Measurements from ENCODE around the gene WDR5. TPM values are rescaled to one million over a fixed set of nuclear protein-coding genes. Genes with fewer than 3 reads are reported as not detected.

Gene WDR5
- total and polyA plus RNA-seq, 2 experiments from 2014 or later = 37.0 to 56.6 TPM

GRCh38 chr9:134134949-134135342 lies 936 bp upstream of the WDR5 start (continued):
- TF ChIP-seq JUNB (IDR thresholded peaks at IDR 0.05; ENCODE audit: unreplicated experiment) (no peak), EZH2 (IDR thresholded peaks at IDR 0.05; ENCODE audit: low read depth, unreplicated experiment) (no peak), STAT1 (IDR thresholded peaks at IDR 0.05; ENCODE audit: unreplicated experiment) (no peak), EZH2phosphoT487 (IDR thresholded peaks at IDR 0.05; ENCODE audit: unreplicated experiment) (no peak)

- H3K79me2 ChIP-seq (replicated peaks; ENCODE audit: insufficient read depth) = peaks cover 42% of the 10 kb centered on the region
- no peaks in the 10 kb centered on the region for H3K27me3 ChIP-seq (ENCODE audit: insufficient read depth)
- H3F3A ChIP-seq (replicated peaks; ENCODE audit: low read depth) = no peaks in the 10 kb centered on the region
- Mint-ChIP-seq H3K9me3 (no peaks in the 10 kb centered on the region), H3K27ac (peak overlapping the region; percentile 92), H3K27me3 (ENCODE audit: insufficient read depth, low read depth, poor library complexity) (peaks cover 9% of the 10 kb centered on the region), H3K36me3 (ENCODE audit: low read depth) (peaks cover 29% of the 10 kb centered on the region), H3K4me1 (peaks cover 36% of the 10 kb centered on the region), H3K4me3 (peak overlapping the region; percentile 93)
- peaks cover 12% of the 10 kb centered on the region; the same call in 1 of the 2 replicates for H3K36me3 ChIP-seq (ENCODE audit: insufficient read depth)
- H3K4me3 ChIP-seq = peak overlapping the region; percentile 94
- H2AFZ ChIP-seq = no peak overlapping the region
- ATAC-seq = peak; percentile 16
- peaks cover 26% of the 10 kb centered on the region for H3K4me1 ChIP-seq (ENCODE audit: insufficient read depth)
- H4K20me1 ChIP-seq (replicated peaks; ENCODE audit: insufficient read depth) = peaks cover 24% of the 10 kb centered on the region
- H3K4me2 ChIP-seq = peak overlapping the region; percentile 97
- peak; percentile 51 for DNase-seq (ENCODE audit: low spot score)
- H3K27ac ChIP-seq (ENCODE audit: low read depth) = no peak overlapping the region; the same call in 1 of the 2 replicates
- no peaks in the 10 kb centered on the region for H3K9me2 ChIP-seq (ENCODE audit: insufficient read depth)
- no peak for TF ChIP-seq JUNB (IDR thresholded peaks at IDR 0.05; ENCODE audit: unreplicated experiment)
- TF ChIP-seq CTCF (conservative IDR thresholded peaks at IDR 0.05; ENCODE audit: low read depth in 2 of 2) = no peak
- TF ChIP-seq STAT1 (IDR thresholded peaks at IDR 0.05; ENCODE audit: unreplicated experiment) = no peak
- TF ChIP-seq EZH2 (IDR thresholded peaks at IDR 0.05; ENCODE audit: low read depth, unreplicated experiment) = no peak
- TF ChIP-seq ZNF331 (CRISPR knock-in tag; IDR thresholded peaks at IDR 0.05; ENCODE audit: low read depth) = no peak
- no peak for TF ChIP-seq ETS1 (IDR thresholded peaks at IDR 0.05)
- TF ChIP-seq POLR2AphosphoS5 (IDR thresholded peaks at IDR 0.05; ENCODE audit: low read depth) = no peak
- TF ChIP-seq, protein P1, sequence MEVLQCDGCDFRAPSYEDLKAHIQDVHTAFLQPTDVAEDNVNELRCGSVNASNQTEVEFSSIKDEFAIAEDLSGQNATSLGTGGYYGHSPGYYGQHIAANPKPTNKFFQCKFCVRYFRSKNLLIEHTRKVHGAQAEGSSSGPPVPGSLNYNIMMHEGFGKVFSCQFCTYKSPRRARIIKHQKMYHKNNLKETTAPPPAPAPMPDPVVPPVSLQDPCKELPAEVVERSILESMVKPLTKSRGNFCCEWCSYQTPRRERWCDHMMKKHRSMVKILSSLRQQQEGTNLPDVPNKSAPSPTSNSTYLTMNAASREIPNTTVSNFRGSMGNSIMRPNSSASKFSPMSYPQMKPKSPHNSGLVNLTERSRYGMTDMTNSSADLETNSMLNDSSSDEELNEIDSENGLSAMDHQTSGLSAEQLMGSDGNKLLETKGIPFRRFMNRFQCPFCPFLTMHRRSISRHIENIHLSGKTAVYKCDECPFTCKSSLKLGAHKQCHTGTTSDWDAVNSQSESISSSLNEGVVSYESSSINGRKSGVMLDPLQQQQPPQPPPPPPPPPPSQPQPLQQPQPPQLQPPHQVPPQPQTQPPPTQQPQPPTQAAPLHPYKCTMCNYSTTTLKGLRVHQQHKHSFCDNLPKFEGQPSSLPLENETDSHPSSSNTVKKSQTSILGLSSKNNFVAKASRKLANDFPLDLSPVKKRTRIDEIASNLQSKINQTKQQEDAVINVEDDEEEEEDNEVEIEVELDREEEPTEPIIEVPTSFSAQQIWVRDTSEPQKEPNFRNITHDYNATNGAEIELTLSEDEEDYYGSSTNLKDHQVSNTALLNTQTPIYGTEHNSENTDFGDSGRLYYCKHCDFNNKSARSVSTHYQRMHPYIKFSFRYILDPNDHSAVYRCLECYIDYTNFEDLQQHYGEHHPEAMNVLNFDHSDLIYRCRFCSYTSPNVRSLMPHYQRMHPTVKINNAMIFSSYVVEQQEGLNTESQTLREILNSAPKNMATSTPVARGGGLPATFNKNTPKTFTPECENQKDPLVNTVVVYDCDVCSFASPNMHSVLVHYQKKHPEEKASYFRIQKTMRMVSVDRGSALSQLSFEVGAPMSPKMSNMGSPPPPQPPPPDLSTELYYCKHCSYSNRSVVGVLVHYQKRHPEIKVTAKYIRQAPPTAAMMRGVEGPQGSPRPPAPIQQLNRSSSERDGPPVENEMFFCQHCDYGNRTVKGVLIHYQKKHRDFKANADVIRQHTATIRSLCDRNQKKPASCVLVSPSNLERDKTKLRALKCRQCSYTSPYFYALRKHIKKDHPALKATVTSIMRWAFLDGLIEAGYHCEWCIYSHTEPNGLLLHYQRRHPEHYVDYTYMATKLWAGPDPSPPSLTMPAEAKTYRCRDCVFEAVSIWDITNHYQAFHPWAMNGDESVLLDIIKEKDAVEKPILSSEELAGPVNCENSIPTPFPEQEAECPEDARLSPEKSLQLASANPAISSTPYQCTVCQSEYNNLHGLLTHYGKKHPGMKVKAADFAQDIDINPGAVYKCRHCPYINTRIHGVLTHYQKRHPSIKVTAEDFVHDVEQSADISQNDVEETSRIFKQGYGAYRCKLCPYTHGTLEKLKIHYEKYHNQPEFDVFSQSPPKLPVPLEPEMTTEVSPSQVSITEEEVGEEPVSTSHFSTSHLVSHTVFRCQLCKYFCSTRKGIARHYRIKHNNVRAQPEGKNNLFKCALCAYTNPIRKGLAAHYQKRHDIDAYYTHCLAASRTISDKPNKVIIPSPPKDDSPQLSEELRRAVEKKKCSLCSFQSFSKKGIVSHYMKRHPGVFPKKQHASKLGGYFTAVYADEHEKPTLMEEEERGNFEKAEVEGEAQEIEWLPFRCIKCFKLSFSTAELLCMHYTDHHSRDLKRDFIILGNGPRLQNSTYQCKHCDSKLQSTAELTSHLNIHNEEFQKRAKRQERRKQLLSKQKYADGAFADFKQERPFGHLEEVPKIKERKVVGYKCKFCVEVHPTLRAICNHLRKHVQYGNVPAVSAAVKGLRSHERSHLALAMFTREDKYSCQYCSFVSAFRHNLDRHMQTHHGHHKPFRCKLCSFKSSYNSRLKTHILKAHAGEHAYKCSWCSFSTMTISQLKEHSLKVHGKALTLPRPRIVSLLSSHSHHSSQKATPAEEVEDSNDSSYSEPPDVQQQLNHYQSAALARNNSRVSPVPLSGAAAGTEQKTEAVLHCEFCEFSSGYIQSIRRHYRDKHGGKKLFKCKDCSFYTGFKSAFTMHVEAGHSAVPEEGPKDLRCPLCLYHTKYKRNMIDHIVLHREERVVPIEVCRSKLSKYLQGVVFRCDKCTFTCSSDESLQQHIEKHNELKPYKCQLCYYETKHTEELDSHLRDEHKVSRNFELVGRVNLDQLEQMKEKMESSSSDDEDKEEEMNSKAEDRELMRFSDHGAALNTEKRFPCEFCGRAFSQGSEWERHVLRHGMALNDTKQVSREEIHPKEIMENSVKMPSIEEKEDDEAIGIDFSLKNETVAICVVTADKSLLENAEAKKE (CRISPR knock-in tag; IDR thresholded peaks at IDR 0.05) = no peak
- TF ChIP-seq EZH2phosphoT487 (IDR thresholded peaks at IDR 0.05; ENCODE audit: unreplicated experiment) = no peak
- no peak for TF ChIP-seq ZNF114 (CRISPR knock-in tag; IDR thresholded peaks at IDR 0.05)
- no peak for TF ChIP-seq CREB1 (CRISPR knock-in tag; IDR thresholded peaks at IDR 0.05; ENCODE audit: low read depth)
- TF ChIP-seq NANOG (IDR thresholded peaks at IDR 0.05; ENCODE audit: borderline replicate concordance) = no peak
Measured at GRCh38 chr9:134136118-134136995, 475 bp downstream of the WDR5 start.
